C4-2B (cell line): Measurements from ENCODE around the gene JARID2.

Experiments
- CTCF ChIP-seq: fragments of 450-650 bp; conservative IDR thresholded peaks from 2 replicates; pipeline ENCODE4 v1.5.1; 2017; ENCODE audit warnings: mild to moderate bottlenecking
- ZFX ChIP-seq: fragments of 450-650 bp; IDR thresholded peaks from 2 replicates; pipeline ENCODE4 v1.6.1; 2017

GRCh38 chr6:15335916-15336315, 90.0 kb downstream of the JARID2 start:
- TF ChIP-seq CTCF = no peak
- no peak for TF ChIP-seq ZFX
